IMR-90 (cell line): ENCODE measurements around the gene ASXL2. TPM values are rescaled to one million over a fixed set of nuclear protein-coding genes. Genes with fewer than 3 reads are reported as not detected.

Source experiments
- ATAC-seq: fragments of 200-7000 bp; cut with Tn5 transposase; 2 replicates; pipeline ENCODE4 v1.9.1; 2020; ENCODE audit warnings: low read depth, mild to moderate bottlenecking, moderate library complexity
- BruUV-seq: library from RNA; stranded (reverse); fragments of 400-500 nt; replicated peaks from 2 replicates; lab custom pipeline; 2021; lab: Mats Ljungman, UMichigan
- CTCF ChIA-PET: fragments of 300-600 bp; formaldehyde crosslinking; extraction: SDS; loops from one replicate; lab custom pipeline; 2021; ENCODE audit warnings: antibody characterized with exemption; lab: Yijun Ruan, JAX
- POLR2A ChIA-PET: fragments of 300-600 bp; sonication (Branson Sonifier 250); formaldehyde crosslinking; loops from one replicate; lab custom pipeline; 2022; ENCODE audit warnings: antibody characterized with exemption; ENCODE audit not compliant: unreplicated experiment; lab: Charles Lee
- DNase-seq: peaks from one replicate; pipeline ENCODE4 v3.0.0; 2013
- H2AFZ ChIP-seq: replicated peaks from 2 replicates; pipeline ENCODE3; 2013; ENCODE audit warnings: low read length, mild to moderate bottlenecking; ENCODE audit not compliant: poor library complexity
- H2AK5ac ChIP-seq: 2 replicates; pipeline ENCODE4 v1.6.1; 2013; ENCODE audit warnings: low read depth, low read length, inconsistent platforms
- H2AK9ac ChIP-seq: replicated peaks from 2 replicates; pipeline ENCODE3; 2013; ENCODE audit warnings: mild to moderate bottlenecking, low read depth, low read length, moderate library complexity; ENCODE audit not compliant: poor library complexity
- H2BK120ac ChIP-seq: 2 replicates; pipeline ENCODE4 v1.6.1; 2013; ENCODE audit warnings: low read depth, low read length, inconsistent platforms
- H2BK15ac ChIP-seq: 3 replicates; pipeline ENCODE4 v1.6.1; 2013; ENCODE audit warnings: low read depth, low read length, inconsistent platforms
- H2BK20ac ChIP-seq: 2 replicates; pipeline ENCODE4 v1.6.1; 2013; ENCODE audit warnings: low read depth, mild to moderate bottlenecking, inconsistent platforms, low read length, moderate library complexity
- H2BK5ac ChIP-seq: 2 replicates; pipeline ENCODE4 v1.6.1; 2013; ENCODE audit warnings: mild to moderate bottlenecking, low read depth, low read length, inconsistent platforms; ENCODE audit not compliant: poor library complexity, severe bottlenecking
- H3K14ac ChIP-seq: replicated peaks from 2 replicates; pipeline ENCODE4 v1.6.1; 2013; ENCODE audit warnings: low read depth, low read length, inconsistent platforms
- H3K18ac ChIP-seq: 2 replicates; pipeline ENCODE4 v1.6.1; 2013; ENCODE audit warnings: low read depth, low read length, control low read depth
- H3K23ac ChIP-seq: 2 replicates; pipeline ENCODE4 v1.6.1; 2013; ENCODE audit warnings: low read depth, low read length, inconsistent platforms
- H3K27ac ChIP-seq: 2 replicates; pipeline ENCODE4 v1.5.1; 2013; ENCODE audit warnings: mild to moderate bottlenecking, control low read depth, low read length; ENCODE audit not compliant: insufficient read depth
- H3K27me3 ChIP-seq: 2 replicates; pipeline ENCODE4 v1.6.1; 2013; ENCODE audit warnings: low read length; ENCODE audit not compliant: control insufficient read depth, insufficient read depth
- H3K36me3 ChIP-seq: 2 replicates; pipeline ENCODE4 v1.6.1; 2013; ENCODE audit warnings: low read length, mixed read lengths; ENCODE audit not compliant: control insufficient read depth, insufficient read depth
- H3K4ac ChIP-seq: 2 replicates; pipeline ENCODE4 v1.6.1; 2013; ENCODE audit warnings: low read depth, low read length, inconsistent platforms
- H3K4me1 ChIP-seq: 2 replicates; pipeline ENCODE4 v1.6.1; 2013; ENCODE audit warnings: low read length, mixed read lengths; ENCODE audit not compliant: control insufficient read depth, insufficient read depth
- H3K4me2 ChIP-seq: 2 replicates; pipeline ENCODE4 v1.6.1; 2013; ENCODE audit warnings: low read depth, mild to moderate bottlenecking, control low read depth, low read length, moderate library complexity
- H3K4me3 ChIP-seq: 2 replicates; pipeline ENCODE4 v1.5.1; 2013; ENCODE audit warnings: low read depth, mild to moderate bottlenecking, control low read depth, low read length, moderate library complexity; ENCODE audit not compliant: insufficient read depth
- H3K56ac ChIP-seq: 2 replicates; pipeline ENCODE4 v1.6.1; 2013; ENCODE audit warnings: low read length, inconsistent platforms; ENCODE audit not compliant: insufficient read depth; ENCODE audit errors: extremely low read depth
- H3K79me1 ChIP-seq, 2 experiments: 2 replicates each; pipeline ENCODE4 v1.6.1; 2013; ENCODE audit warnings: low read length in 2 of 2, inconsistent platforms in 1 of 2, low read depth in 1 of 2
- H3K9ac ChIP-seq: 2 replicates; pipeline ENCODE4 v1.6.1; 2013; ENCODE audit warnings: low read depth, low read length, control low read depth
- H3K9me1 ChIP-seq: 2 replicates; pipeline ENCODE4 v1.6.1; 2013; ENCODE audit warnings: low read length, inconsistent platforms; ENCODE audit not compliant: insufficient read depth
- H3K9me3 ChIP-seq: 2 replicates; pipeline ENCODE4 v1.6.1; 2013; ENCODE audit warnings: low read length; ENCODE audit not compliant: control insufficient read depth, insufficient read depth
- H4K20me1 ChIP-seq: 2 replicates; pipeline ENCODE4 v1.6.1; 2013; ENCODE audit warnings: low read length, inconsistent platforms; ENCODE audit not compliant: insufficient read depth
- H4K5ac ChIP-seq: 2 replicates; pipeline ENCODE4 v1.6.1; 2013; ENCODE audit warnings: mild to moderate bottlenecking, low read depth, low read length, control low read depth
- H4K8ac ChIP-seq, 2 experiments: 2 replicates each; pipeline ENCODE4 v1.6.1; 2013; ENCODE audit warnings: low read depth in 2 of 2, low read length in 2 of 2, control low read depth in 1 of 2, inconsistent platforms in 1 of 2
- H4K91ac ChIP-seq: 2 replicates; pipeline ENCODE4 v1.6.1; 2013; ENCODE audit warnings: low read depth, low read length, inconsistent platforms; ENCODE audit not compliant: insufficient read depth
- BHLHE40 ChIP-seq: fragments of 150-350 bp; IDR thresholded peaks from 2 replicates; pipeline ENCODE4 v1.6.1; 2016; ENCODE audit warnings: mild to moderate bottlenecking, low read depth, low read length
- CEBPB ChIP-seq: IDR thresholded peaks from 2 replicates; pipeline ENCODE4 v1.6.1; 2012; ENCODE audit warnings: low read depth, low read length, improper control_type of control experiment
- CHD1 ChIP-seq: IDR thresholded peaks from 2 replicates; pipeline ENCODE4 v1.6.1; 2012; ENCODE audit warnings: low read depth, low read length, improper control_type of control experiment
- CTCF ChIP-seq: conservative IDR thresholded peaks from 2 replicates; pipeline ENCODE4 v1.5.1; 2012; ENCODE audit warnings: mild to moderate bottlenecking, low read depth, low read length, improper control_type of control experiment
- ELK1 ChIP-seq: fragments of 150-350 bp; IDR thresholded peaks from 2 replicates; pipeline ENCODE4 v1.6.1; 2016; ENCODE audit warnings: low read depth, mild to moderate bottlenecking, low read length, moderate library complexity, borderline replicate concordance
- FOS ChIP-seq: fragments of 150-350 bp; IDR thresholded peaks from 2 replicates; pipeline ENCODE4 v1.6.1; 2016; ENCODE audit warnings: low read depth, low read length
- MAFK ChIP-seq: IDR thresholded peaks from 2 replicates; pipeline ENCODE4 v1.6.1; 2012; ENCODE audit warnings: low read depth, low read length, improper control_type of control experiment
- MAZ ChIP-seq: IDR thresholded peaks from 2 replicates; pipeline ENCODE4 v1.6.1; 2012; ENCODE audit warnings: low read depth, mild to moderate bottlenecking, low read length, improper control_type of control experiment, moderate library complexity, borderline replicate concordance
- MXI1 ChIP-seq: IDR thresholded peaks from 2 replicates; pipeline ENCODE4 v1.6.1; 2012; ENCODE audit warnings: low read depth, mild to moderate bottlenecking, low read length, moderate library complexity, borderline replicate concordance
- NFE2L2 ChIP-seq: fragments of 150-350 bp; IDR thresholded peaks from 2 replicates; pipeline ENCODE4 v1.6.1; 2016; ENCODE audit warnings: low read depth, mild to moderate bottlenecking, low read length
- POLR2A ChIP-seq: IDR thresholded peaks from 2 replicates; pipeline ENCODE4 v1.6.1; 2012; ENCODE audit warnings: mild to moderate bottlenecking, low read depth, low read length
- RAD21 ChIP-seq: IDR thresholded peaks from 2 replicates; pipeline ENCODE4 v1.6.1; 2012; ENCODE audit warnings: low read length, improper control_type of control experiment
- RCOR1 ChIP-seq: IDR thresholded peaks from 2 replicates; pipeline ENCODE4 v1.6.1; 2012; ENCODE audit warnings: mild to moderate bottlenecking, low read length, improper control_type of control experiment; ENCODE audit not compliant: insufficient replicate concordance
- RFX5 ChIP-seq: IDR thresholded peaks from 2 replicates; pipeline ENCODE4 v1.8.0; 2012; ENCODE audit warnings: low read depth, mild to moderate bottlenecking, low read length, moderate library complexity
- SMC3 ChIP-seq: fragments of 150-350 bp; IDR thresholded peaks from 2 replicates; pipeline ENCODE4 v1.6.1; 2016; ENCODE audit warnings: low read depth, mild to moderate bottlenecking, antibody characterized with exemption, low read length, moderate library complexity
- USF2 ChIP-seq: fragments of 150-350 bp; IDR thresholded peaks from 2 replicates; pipeline ENCODE4 v1.6.1; 2017; ENCODE audit warnings: mild to moderate bottlenecking, antibody characterized with exemption, low read length, low read depth
- WGBS, 2 experiments: methylation state at CpG; one replicate each; pipeline versions ENCODE4 v1.1.5 to v1.1.7; 2013; ENCODE audit warnings: missing lambda C conversion rate in 2 of 2; ENCODE audit not compliant: insufficient read length in 1 of 2; ENCODE audit errors: extremely low coverage in 2 of 2; 5-methylcytosine and 5-hydroxymethylcytosine counted together
- dilution Hi-C: fragments of 300-500 bp; cut with HindIII; formaldehyde crosslinking; loops from one replicate; pipeline ENCODE4 v1.14.3; 2018; ENCODE audit warnings: low sequenced_read_pairs; ENCODE audit not compliant: unreplicated experiment
- in situ Hi-C: fragments of 300-500 bp; cut with MboI; formaldehyde crosslinking; loops from 3 replicates; pipeline ENCODE4 v1.14.3; 2019; ENCODE audit warnings: low sequenced_read_pairs, inconsistent platforms, mixed read lengths
- intact Hi-C: fragments of 100-400 bp; cut with micrococcal nuclease; formaldehyde crosslinking; loops from 2 replicates; pipeline ENCODE4 v1.10.0; 2022
- polyA plus RNA-seq, 3 experiments: library from polyadenylated mRNA; depleted of rRNA; stranded (reverse); fragments of >200 nt; gene quantifications; 2 replicates each; pipeline ENCODE4 v1.2.3, GENCODE V29; 2012; ENCODE audit warnings: low replicate concordance in 1 of 3
- total RNA-seq: library from RNA; depleted of rRNA; stranded (reverse); fragments of >200 nt; gene quantifications from 2 replicates; pipeline ENCODE4 v1.2.3, GENCODE V29; 2012

The ASXL2 gene
- total and polyA plus RNA-seq, 2 of the 4 experiments (the other 2 are of a cell fraction) = 5.3 to 8.1 TPM

GRCh38 chr2:25688236-25688635 is 190.1 kb downstream of the ASXL2 start:
- peaks cover 7% of the 10 kb centered on the region; the same call in 1 of the 2 replicates for H3K9me1 ChIP-seq
- H2BK5ac ChIP-seq = no peak overlapping the region
- H4K8ac ChIP-seq = no peak overlapping the region
- H4K91ac ChIP-seq = no peak overlapping the region
- DNase-seq (no peak), ATAC-seq (no peak)
- no peak overlapping the region for H2BK15ac ChIP-seq
- H3K18ac ChIP-seq = no peak overlapping the region
- no TSS peak for BruUV-seq
- no peaks in the 10 kb centered on the region for H3K9me3 ChIP-seq
- no peak overlapping the region for H3K56ac ChIP-seq
- no peak overlapping the region for H2BK120ac ChIP-seq
- intact Hi-C loops (no loop called here), in situ Hi-C loops (no loop called here), dilution Hi-C loops (no loop called here)
- ChIA-PET CTCF (no interaction called here), POLR2A (no interaction called here)
- no peak overlapping the region for H2AK9ac ChIP-seq
- H3K4me3 ChIP-seq = no peak overlapping the region
- H4K20me1 ChIP-seq = no peaks in the 10 kb centered on the region; the same call in 1 of the 2 replicates
- no peak overlapping the region for H2AFZ ChIP-seq
- H3K14ac ChIP-seq = no peak overlapping the region
- no peaks in the 10 kb centered on the region for H3K79me1 ChIP-seq
- H3K27me3 ChIP-seq = peaks cover 13% of the 10 kb centered on the region
- no peak overlapping the region for H4K5ac ChIP-seq
- H3K36me3 ChIP-seq = no peaks in the 10 kb centered on the region
- H3K4me1 ChIP-seq = no peaks in the 10 kb centered on the region
- no CpG with 5 or more reads among the region's 6 CpGs for WGBS, 2 experiments
- TF ChIP-seq MAZ (no peak), RFX5 (no peak), NFE2L2 (no peak), POLR2A (no peak), RAD21 (no peak), ELK1 (no peak), MAFK (no peak), FOS (no peak), CHD1 (no peak), CTCF (no peak), USF2 (no peak), CEBPB (no peak), SMC3 (no peak), RCOR1 (no peak), BHLHE40 (no peak), MXI1 (no peak)
- H3K4ac ChIP-seq = no peak overlapping the region
- H3K27ac ChIP-seq = no peak overlapping the region
- no peak overlapping the region for H2AK5ac ChIP-seq
- H3K23ac ChIP-seq = no peak overlapping the region
- H3K4me2 ChIP-seq = no peak overlapping the region
- no peak overlapping the region for H2BK20ac ChIP-seq
- no peak overlapping the region for H3K9ac ChIP-seq
